Ovary (tissue), 3 donors: ENCODE measurements around the gene NFE2L2.

Experiments used
- CTCF ChIP-seq, 3 donors: fragments of 450-650 bp in 2 of 3; fragments of 200-600 bp in 1 of 3; IDR thresholded peaks; one replicate each; pipeline versions ENCODE4 v1.5.1 to v1.8.0; 2016 to 2022; ENCODE audit warnings: antibody characterized with exemption in 3 of 3, mild to moderate bottlenecking in 1 of 3
- POLR2A ChIP-seq: fragments of 450-650 bp; IDR thresholded peaks from one replicate; pipeline ENCODE4 v1.6.1; 2017; ENCODE audit warnings: antibody characterized with exemption, mild to moderate bottlenecking, moderate library complexity
- donor health status: DM: no; HTN: no; CAD: no.

- TF ChIP-seq CTCF (IDR thresholded peaks at IDR 0.05) (no peak), POLR2A (no peak)
Measured at GRCh38 chr2:177187631-177188312, 76.8 kb downstream of the NFE2L2 start.
